Gastrocnemius medialis (tissue), 4 donors: Measurements from ENCODE around the gene TCFL5.

Source experiments
- CTCF ChIP-seq, 5 experiments: fragments of 450-650 bp in 3 of 5; fragments of 200-600 bp in 2 of 5; sonication (generic) in 2 of 5; IDR thresholded peaks in 4 of 5; conservative IDR thresholded peaks in 1 of 5; 1 replicate in 4 of 5; 2 replicates in 1 of 5; pipeline ENCODE4 v1.5.1; 2016 to 2019; ENCODE audit warnings: antibody characterized with exemption in 5 of 5, mild to moderate bottlenecking in 3 of 5, moderate library complexity in 3 of 5
- POLR2A ChIP-seq, 2 donors: fragments of 450-650 bp; IDR thresholded peaks; one replicate each; pipeline ENCODE4 v1.6.1; 2017; ENCODE audit warnings: antibody characterized with exemption in 2 of 2, mild to moderate bottlenecking in 2 of 2, moderate library complexity in 2 of 2

DNA sequence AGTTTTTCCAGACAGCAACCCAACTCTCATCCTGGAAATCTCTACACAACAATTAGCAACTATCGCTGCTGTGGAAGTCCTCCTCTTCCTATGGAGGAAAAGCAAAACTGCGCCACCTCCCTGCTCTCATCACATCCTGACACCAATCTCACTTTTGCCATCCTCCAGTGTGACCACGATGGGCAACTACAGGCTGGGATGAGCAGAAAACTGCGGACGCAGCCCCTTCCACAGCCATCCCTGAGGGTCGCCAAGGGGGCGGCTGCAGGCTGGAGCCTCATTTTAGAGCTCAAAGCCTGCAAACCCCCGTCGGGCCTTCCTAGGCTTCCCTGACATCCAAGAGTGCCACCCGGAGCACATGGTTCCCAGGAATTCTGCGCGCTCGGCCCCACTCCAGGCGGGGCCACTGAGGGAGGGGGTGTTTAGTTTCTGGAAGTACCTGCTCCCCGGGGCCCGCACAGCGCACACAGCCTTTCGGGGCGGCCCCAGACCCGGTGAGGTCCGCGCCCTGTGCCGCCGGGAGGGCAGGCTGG is 1.2 kb downstream of the TCFL5 start:
- no peak for TF ChIP-seq POLR2A (IDR thresholded peaks at IDR 0.05)
- TF ChIP-seq CTCF (IDR thresholded peaks at IDR 0.05 in 4 of 5, conservative IDR thresholded peaks at IDR 0.05 in 1 of 5), result no peak
